ENCODE results near the gene MIB2.

Gene MIB2

DNA sequence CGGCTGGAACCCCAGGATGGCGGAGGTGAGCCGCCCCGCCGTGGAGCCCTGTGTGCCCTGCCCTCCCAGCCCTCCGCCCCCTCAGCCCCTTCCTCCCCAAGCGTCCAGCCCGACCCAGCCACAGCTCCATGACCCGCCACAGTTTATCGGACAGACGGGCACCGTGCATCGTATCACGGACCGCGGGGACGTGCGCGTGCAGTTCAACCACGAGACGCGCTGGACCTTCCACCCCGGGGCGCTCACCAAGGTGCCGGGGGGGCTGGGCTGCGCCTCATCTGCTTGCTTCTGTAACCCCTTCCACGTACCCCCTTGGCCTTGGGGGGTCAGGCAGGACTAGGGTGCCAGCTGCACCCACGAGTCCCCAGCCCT is 10.1 kb downstream of the MIB2 start:
- Histone ChIP-seq H3K27me3 (ENCODE audit: low read depth, low read length) (no peaks in the 10 kb centered on the region), H3K4me3 (ENCODE audit: low read depth in 1 of 2, low read length in 2 of 2) (no peak overlapping the region), H3K36me3 (ENCODE audit: control insufficient read depth in 1 of 2, insufficient read depth in 2 of 2, low read length in 2 of 2) (peaks cover 0 to 29% of the 10 kb centered on the region in 2 donors), H3K9me3 (ENCODE audit: control insufficient read depth in 1 of 2, low read length in 2 of 2) (no peaks in the 10 kb centered on the region), H3K4me1 (ENCODE audit: control insufficient read depth in 1 of 2, insufficient read depth in 2 of 2, low read length in 2 of 2) (peaks cover 0 to 2% of the 10 kb centered on the region in 2 donors), H3K27ac (ENCODE audit: low read length) (no peak overlapping the region)

DNA sequence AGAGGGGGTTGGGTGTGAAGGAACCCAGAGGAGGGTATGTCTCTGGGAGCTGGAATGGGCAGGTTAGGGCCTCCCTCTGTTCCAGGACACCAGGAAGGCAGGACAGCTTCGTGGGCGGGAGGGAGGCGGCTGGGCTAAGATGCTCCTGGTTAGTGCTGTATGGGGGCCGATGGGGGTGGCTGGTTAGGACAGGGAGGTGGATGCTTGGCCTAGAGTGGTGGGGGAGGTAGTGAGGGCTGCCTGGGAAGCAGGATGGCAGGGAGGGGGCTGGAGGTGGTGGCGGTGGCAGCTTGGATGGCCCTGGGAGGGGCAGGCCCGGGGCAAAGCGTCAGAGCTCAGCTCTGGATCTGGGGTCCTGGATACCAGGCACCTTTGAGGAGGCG is 10.5 kb downstream of the MIB2 start:
- Histone ChIP-seq H3K27me3 (ENCODE audit: low read depth, low read length) (no peaks in the 10 kb centered on the region), H3K4me3 (ENCODE audit: low read depth in 1 of 2, low read length in 2 of 2) (no peak overlapping the region), H3K9me3 (ENCODE audit: control insufficient read depth in 1 of 2, low read length in 2 of 2) (no peaks in the 10 kb centered on the region), H3K4me1 (ENCODE audit: control insufficient read depth in 1 of 2, insufficient read depth in 2 of 2, low read length in 2 of 2) (peaks cover 0 to 6% of the 10 kb centered on the region in 2 donors), H3K27ac (ENCODE audit: low read length) (no peak overlapping the region), H3K36me3 (ENCODE audit: control insufficient read depth in 1 of 2, insufficient read depth in 2 of 2, low read length in 2 of 2) (peaks cover 0 to 29% of the 10 kb centered on the region in 2 donors)

DNA sequence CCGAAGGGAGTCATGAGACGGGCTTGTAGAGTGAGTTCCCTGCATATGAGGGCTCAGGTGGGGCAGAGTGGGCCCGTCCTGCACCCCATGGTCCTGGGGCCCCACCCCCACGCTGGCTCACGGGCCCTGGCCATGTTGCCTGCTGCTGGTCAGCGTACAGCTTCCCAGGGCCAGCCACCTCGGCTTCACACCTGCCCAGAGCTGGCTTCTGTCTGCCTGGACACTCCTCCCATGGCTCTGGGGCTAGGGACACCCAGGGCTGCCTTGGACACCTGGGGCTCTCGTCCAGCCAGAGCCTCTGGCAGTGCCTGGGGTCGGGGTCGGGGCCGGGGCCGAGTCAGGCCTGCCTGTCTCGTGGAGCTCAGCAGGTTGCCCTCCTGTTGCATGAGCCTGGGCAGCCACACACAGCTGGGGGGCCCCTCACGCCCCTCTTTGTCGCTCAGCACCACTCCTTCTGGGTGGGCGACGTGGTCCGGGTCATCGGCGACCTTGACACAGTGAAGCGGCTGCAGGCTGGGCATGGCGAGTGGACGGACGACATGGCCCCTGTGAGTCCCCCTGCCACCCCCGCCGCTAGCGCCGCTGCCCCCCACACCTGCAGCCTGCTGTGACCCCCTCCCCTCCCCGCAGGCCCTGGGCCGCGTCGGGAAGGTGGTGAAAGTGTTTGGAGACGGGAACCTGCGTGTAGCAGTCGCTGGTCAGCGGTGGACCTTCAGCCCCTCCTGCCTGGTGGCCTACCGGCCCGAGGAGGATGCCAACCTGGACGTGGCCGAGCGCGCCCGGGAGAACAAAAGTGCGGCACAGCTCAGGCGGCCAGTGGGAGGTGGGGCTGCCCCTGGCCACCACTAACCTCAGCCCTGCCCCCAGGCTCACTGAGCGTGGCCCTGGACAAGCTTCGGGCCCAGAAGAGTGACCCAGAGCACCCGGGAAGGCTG is 11.2 kb downstream of the MIB2 start:
- Histone ChIP-seq H3K27ac (ENCODE audit: low read length) (no peak overlapping the region), H3K27me3 (ENCODE audit: low read depth, low read length) (no peaks in the 10 kb centered on the region), H3K4me1 (ENCODE audit: control insufficient read depth in 1 of 2, insufficient read depth in 2 of 2, low read length in 2 of 2) (peaks cover 0 to 6% of the 10 kb centered on the region in 2 donors), H3K9me3 (ENCODE audit: control insufficient read depth in 1 of 2, low read length in 2 of 2) (no peaks in the 10 kb centered on the region), H3K36me3 (ENCODE audit: control insufficient read depth in 1 of 2, insufficient read depth in 2 of 2, low read length in 2 of 2) (peaks cover 0 to 29% of the 10 kb centered on the region in 2 donors), H3K4me3 (ENCODE audit: low read depth in 1 of 2, low read length in 2 of 2) (no peak overlapping the region)

DNA sequence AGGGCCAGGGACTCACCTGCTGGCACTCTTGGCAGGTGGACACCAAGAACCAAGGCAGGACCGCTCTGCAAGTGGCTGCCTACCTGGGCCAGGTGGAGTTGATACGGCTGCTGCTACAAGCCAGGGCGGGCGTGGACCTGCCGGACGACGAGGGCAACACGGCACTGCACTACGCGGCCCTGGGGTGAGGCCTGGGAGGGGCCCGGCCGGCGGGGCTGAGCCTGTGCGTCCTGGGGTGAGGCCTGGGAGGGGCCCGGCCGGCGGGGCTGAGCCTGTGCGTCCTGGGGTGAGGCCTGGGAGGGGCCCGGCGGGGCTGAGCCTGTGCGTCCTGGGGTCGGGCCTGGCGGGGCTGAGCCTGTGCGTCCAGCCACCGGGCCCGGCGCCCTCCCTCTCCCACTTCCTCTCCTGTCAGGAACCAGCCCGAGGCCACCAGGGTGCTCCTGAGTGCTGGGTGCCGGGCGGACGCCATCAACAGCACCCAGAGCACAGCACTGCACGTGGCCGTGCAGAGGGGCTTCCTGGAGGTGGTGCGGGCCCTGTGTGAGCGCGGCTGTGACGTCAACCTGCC is 12.0 kb downstream of the MIB2 start:
- Histone ChIP-seq H3K36me3 (ENCODE audit: control insufficient read depth in 1 of 2, insufficient read depth in 2 of 2, low read length in 2 of 2) (peaks cover 0 to 29% of the 10 kb centered on the region in 2 donors), H3K4me1 (ENCODE audit: control insufficient read depth in 1 of 2, insufficient read depth in 2 of 2, low read length in 2 of 2) (peaks cover 0 to 15% of the 10 kb centered on the region in 2 donors), H3K9me3 (ENCODE audit: control insufficient read depth in 1 of 2, low read length in 2 of 2) (no peaks in the 10 kb centered on the region), H3K27ac (ENCODE audit: low read length) (no peak overlapping the region), H3K27me3 (ENCODE audit: low read depth, low read length) (no peaks in the 10 kb centered on the region), H3K4me3 (ENCODE audit: low read depth in 1 of 2, low read length in 2 of 2) (no peak overlapping the region)

DNA sequence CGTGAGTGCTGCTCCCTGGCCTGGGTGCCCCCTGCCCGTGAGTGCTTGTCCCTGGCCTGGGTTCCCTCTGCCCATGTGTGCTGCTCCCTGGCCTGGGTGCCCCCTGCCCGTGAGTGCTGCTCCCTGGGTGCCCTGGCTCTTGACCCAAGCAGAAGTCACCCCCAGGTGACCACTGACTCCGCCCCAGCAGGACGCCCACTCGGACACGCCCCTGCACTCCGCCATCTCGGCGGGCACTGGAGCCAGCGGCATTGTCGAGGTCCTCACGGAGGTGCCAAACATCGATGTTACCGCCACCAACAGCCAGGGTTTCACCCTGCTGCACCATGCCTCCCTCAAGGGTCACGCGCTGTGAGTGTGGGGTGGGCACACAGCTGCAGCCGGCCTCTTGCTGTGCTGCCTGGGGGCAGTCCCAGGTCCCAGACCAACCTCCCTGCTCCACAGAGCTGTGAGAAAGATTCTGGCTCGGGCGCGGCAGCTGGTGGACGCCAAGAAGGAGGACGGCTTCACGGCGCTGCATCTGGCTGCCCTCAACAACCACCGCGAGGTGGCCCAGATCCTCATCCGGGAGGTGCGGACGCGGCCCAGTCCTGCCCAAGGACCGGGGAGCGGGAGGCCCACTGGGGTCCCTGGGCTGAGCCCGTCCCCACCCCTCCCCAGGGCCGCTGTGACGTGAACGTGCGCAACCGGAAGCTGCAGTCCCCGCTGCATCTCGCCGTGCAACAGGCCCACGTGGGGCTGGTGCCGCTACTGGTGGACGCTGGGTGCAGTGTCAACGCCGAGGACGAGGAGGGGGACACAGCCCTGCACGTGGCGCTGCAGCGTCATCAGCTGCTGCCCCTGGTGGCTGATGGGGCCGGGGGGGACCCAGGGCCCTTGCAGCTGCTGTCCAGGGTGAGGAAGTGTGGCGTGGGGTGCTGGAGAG is 12.8 kb downstream of the MIB2 start:
- no peak overlapping the region for H3K27ac ChIP-seq (ENCODE audit: low read length)
- H3K4me3 ChIP-seq (ENCODE audit: low read depth in 1 of 2, low read length in 2 of 2), result no peak overlapping the region
- H3K27me3 ChIP-seq (ENCODE audit: low read depth, low read length), result no peaks in the 10 kb centered on the region
- no peaks in the 10 kb centered on the region for H3K9me3 ChIP-seq (ENCODE audit: control insufficient read depth in 1 of 2, low read length in 2 of 2)
- peaks cover 0 to 29% of the 10 kb centered on the region in 2 donors for H3K36me3 ChIP-seq (ENCODE audit: control insufficient read depth in 1 of 2, insufficient read depth in 2 of 2, low read length in 2 of 2)
- H3K4me1 ChIP-seq (ENCODE audit: control insufficient read depth in 1 of 2, insufficient read depth in 2 of 2, low read length in 2 of 2), result peaks cover 0 to 15% of the 10 kb centered on the region in 2 donors

DNA sequence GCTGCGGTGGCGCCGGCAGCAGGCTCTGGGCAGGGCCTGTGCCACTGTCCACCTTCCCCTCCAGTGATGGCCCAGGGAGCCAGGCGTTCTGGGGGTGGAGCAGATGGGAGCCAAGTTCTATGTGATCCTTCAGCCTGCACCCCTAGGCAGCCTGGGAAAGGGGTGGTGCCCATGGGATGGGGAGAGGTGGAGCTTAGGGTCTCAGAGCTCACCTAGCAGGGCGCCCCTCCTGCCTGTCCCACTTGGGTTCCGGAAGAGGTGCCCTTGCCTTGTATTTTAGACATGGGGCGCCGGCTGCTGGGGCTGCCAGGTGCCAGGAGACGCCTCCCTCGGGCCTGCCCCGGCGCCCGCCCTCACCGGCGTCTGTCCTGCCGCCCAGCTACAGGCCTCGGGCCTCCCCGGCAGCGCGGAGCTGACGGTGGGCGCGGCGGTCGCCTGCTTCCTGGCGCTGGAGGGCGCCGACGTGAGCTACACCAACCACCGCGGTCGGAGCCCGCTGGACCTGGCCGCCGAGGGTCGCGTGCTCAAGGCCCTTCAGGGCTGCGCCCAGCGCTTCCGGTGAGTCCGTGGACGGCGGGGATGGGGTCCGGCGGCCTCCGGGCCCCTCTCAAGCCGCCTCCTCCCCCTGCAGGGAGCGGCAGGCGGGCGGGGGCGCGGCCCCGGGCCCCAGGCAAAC is 13.6 kb downstream of the MIB2 start:
- Histone ChIP-seq H3K36me3 (ENCODE audit: control insufficient read depth in 1 of 2, insufficient read depth in 2 of 2, low read length in 2 of 2) (peaks cover 0 to 24% of the 10 kb centered on the region in 2 donors), H3K9me3 (ENCODE audit: control insufficient read depth in 1 of 2, low read length in 2 of 2) (no peaks in the 10 kb centered on the region), H3K4me3 (ENCODE audit: low read depth in 1 of 2, low read length in 2 of 2) (no peak overlapping the region), H3K27ac (ENCODE audit: low read length) (no peak overlapping the region), H3K27me3 (ENCODE audit: low read depth, low read length) (no peaks in the 10 kb centered on the region), H3K4me1 (ENCODE audit: control insufficient read depth in 1 of 2, insufficient read depth in 2 of 2, low read length in 2 of 2) (peaks cover 0 to 15% of the 10 kb centered on the region in 2 donors)

DNA sequence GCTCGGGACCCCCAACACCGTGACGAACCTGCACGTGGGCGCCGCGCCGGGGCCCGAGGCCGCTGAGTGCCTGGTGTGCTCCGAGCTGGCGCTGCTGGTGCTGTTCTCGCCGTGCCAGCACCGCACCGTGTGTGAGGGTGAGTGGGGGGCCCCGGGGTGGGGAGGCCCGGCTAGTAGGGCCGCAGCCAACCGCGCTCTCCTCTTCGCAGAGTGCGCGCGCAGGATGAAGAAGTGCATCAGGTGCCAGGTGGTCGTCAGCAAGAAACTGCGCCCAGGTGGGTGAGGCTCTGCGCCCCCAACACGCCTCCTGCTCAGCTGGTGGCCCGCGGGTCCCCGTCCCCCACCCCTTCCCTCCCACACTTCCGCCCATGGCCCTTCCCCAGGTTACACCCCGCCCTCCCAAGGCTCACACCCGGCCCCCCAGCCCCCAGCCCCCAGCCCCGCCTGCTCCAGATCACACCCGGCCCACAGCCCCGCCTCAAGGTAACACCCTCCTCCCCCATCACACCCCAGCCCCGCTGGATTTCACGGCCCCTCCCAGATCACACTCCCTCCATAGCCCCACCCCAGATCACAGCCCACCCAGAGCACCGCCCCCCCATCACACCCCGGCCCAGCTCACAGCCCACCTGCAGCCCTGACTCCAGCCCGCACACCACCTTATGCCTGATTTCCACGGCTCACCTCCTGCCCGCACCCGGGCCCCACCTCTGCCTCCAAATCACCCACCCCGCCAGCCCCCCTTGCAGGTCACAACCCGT is 14.3 kb downstream of the MIB2 start:
- H3K36me3 ChIP-seq (ENCODE audit: control insufficient read depth in 1 of 2, insufficient read depth in 2 of 2, low read length in 2 of 2), result peaks cover 0 to 18% of the 10 kb centered on the region in 2 donors
- peaks cover 0 to 15% of the 10 kb centered on the region in 2 donors for H3K4me1 ChIP-seq (ENCODE audit: control insufficient read depth in 1 of 2, insufficient read depth in 2 of 2, low read length in 2 of 2)
- no peaks in the 10 kb centered on the region for H3K9me3 ChIP-seq (ENCODE audit: control insufficient read depth in 1 of 2, low read length in 2 of 2)
- H3K27me3 ChIP-seq (ENCODE audit: low read depth, low read length), result no peaks in the 10 kb centered on the region
- no peak overlapping the region for H3K4me3 ChIP-seq (ENCODE audit: low read depth in 1 of 2, low read length in 2 of 2)
- no peak overlapping the region for H3K27ac ChIP-seq (ENCODE audit: low read length)

DNA sequence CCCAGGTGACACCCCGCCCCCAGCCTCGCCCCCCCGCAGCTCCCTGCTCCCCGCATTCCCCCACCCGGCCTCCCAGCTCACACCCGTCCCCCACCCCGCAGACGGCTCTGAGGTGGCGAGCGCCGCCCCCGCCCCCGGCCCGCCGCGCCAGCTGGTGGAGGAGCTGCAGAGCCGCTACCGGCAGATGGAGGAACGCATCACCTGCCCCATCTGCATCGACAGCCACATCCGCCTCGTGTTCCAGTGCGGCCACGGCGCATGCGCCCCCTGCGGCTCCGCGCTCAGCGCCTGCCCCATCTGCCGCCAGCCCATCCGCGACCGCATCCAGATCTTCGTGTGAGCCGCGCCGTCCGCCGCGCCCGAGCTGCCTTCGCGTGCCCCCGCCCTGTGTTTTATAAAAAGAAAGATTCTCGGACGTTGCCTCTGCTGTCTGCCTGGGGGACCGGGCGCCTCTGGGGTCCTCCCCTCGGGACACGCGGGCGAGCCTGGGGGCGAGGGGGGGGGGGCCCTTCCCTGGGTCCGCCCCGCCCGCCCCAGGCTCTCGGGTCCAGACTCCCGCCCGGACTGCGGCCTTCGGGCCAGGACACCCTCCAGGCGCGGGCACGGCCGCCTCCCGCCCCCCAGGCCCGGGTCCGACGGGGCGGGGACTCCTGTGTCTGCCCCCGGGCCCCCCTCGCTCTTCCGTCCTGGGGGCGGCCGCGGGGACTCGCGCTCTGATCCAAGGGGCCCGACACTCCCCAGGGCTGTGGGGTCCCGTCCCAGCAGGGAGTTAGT is 15.1 kb downstream of the MIB2 start:
- Histone ChIP-seq H3K9me3 (ENCODE audit: control insufficient read depth in 1 of 2, low read length in 2 of 2) (no peaks in the 10 kb centered on the region), H3K27me3 (ENCODE audit: low read depth, low read length) (no peaks in the 10 kb centered on the region), H3K27ac (ENCODE audit: low read length) (no peak overlapping the region), H3K4me1 (ENCODE audit: control insufficient read depth in 1 of 2, insufficient read depth in 2 of 2, low read length in 2 of 2) (peaks cover 0 to 15% of the 10 kb centered on the region in 2 donors), H3K36me3 (ENCODE audit: control insufficient read depth in 1 of 2, insufficient read depth in 2 of 2, low read length in 2 of 2) (peaks cover 0 to 18% of the 10 kb centered on the region in 2 donors), H3K4me3 (ENCODE audit: low read depth in 1 of 2, low read length in 2 of 2) (peak overlapping the region in 1 of 2 donors; percentile 26)

DNA sequence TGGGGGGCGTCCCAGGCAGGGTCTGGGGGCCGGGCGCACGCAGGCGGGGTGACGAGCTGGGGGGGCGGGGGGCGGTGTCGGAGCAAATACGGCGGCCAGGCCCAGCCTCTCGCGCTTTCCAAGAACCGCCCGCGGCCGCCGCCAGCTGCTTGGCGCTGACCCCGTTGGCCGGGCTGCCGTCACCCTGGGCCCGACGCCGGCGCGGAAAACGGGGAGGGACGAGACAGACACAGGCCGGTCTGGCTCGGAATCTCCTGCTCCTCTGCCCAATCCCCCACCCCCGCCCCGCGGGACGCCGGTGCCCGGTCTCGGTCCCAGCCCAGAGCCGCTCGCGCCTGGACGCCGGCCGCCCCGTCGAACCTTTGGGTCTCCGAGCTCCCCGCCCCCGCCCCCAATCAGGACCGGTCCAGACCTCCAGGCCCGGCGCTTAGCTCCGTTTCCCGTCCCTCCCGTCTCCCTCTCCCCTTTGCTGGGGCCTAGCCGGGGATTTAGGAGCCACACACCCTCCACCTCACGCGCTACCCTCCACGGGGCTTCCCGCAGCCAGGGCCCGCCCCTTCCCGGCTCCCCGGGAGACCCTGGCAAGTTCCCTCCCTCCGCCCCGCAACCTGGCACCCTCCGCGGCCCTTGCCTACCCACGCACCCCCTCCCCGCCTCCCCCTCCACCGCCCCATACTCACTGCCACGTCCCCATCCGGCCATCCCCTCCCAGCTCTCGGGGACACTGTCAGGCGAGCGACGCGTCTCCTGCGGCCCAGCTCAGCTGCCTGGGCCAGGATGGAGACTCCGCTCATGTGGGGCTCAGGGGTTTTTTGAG is 15.9 kb downstream of the MIB2 start:
- Histone ChIP-seq H3K27ac (ENCODE audit: low read length) (no peak overlapping the region), H3K27me3 (ENCODE audit: low read depth, low read length) (no peaks in the 10 kb centered on the region), H3K4me3 (ENCODE audit: low read depth in 1 of 2, low read length in 2 of 2) (peak overlapping the region in 1 of 2 donors; percentile 28), H3K4me1 (ENCODE audit: control insufficient read depth in 1 of 2, insufficient read depth in 2 of 2, low read length in 2 of 2) (peaks cover 0 to 15% of the 10 kb centered on the region in 2 donors), H3K36me3 (ENCODE audit: control insufficient read depth in 1 of 2, insufficient read depth in 2 of 2, low read length in 2 of 2) (peaks cover 0 to 18% of the 10 kb centered on the region in 2 donors), H3K9me3 (ENCODE audit: control insufficient read depth in 1 of 2, low read length in 2 of 2) (no peaks in the 10 kb centered on the region)

Data from muscle layer of duodenum (tissue), 2 donors.